ENCODE data around the gene PXN. TPM values are rescaled to one million over a fixed set of nuclear protein-coding genes. Genes with fewer than 3 reads are reported as not detected.

The PXN gene
- total RNA-seq, 4 donors from 2014 or later = 36.3 to 54.0 (median 49.8) TPM

- H3K4me3 ChIP-seq (ENCODE audit: low read depth, poor library complexity, severe bottlenecking) = no peak overlapping the region
- intact Hi-C loops (cut with DNase I; ENCODE audit: low total_unique reads) = no loop called here
- WGBS, 2 donors = 92 to 93% methylated on average over 41 to 55 of the region's 57 CpGs
- no peak for DNase-seq (ENCODE audit: low spot score in 2 of 2)
- TF ChIP-seq POLR2A (IDR thresholded peaks at IDR 0.05) = no peak
- no peak for TF ChIP-seq CTCF (IDR thresholded peaks at IDR 0.05)
Measured at GRCh38 chr12:120278137-120279069, 12.9 kb upstream of the PXN start.

- no peak for DNase-seq (ENCODE audit: low spot score in 2 of 2)
- 97% methylated on average over 6 of the region's 6 CpGs for WGBS, 2 donors
Measured at GRCh38 chr12:120276734-120277133, 11.2 kb upstream of the PXN start.

GRCh38 chr12:120267736-120268135, 2.2 kb upstream of the PXN start:
- no peak for TF ChIP-seq POLR2A (IDR thresholded peaks at IDR 0.05)
- TF ChIP-seq CTCF (IDR thresholded peaks at IDR 0.05) = no peak
- intact Hi-C loops (cut with DNase I; ENCODE audit: low total_unique reads) = no loop called here
- no peak overlapping the region for H3K4me3 ChIP-seq (ENCODE audit: low read depth, poor library complexity, severe bottlenecking)
- 48 to 65% methylated on average over 4 of the region's 4 CpGs for WGBS, 2 donors
- DNase-seq (ENCODE audit: low spot score in 2 of 2) = no peak

More at GRCh38 chr12:120276734-120277133, 11.2 kb upstream of the PXN start:
- TF ChIP-seq CTCF (IDR thresholded peaks at IDR 0.05) (no peak), POLR2A (IDR thresholded peaks at IDR 0.05) (no peak)
- intact Hi-C loops (cut with DNase I; ENCODE audit: low total_unique reads) = no loop called here
- H3K4me3 ChIP-seq (ENCODE audit: low read depth, poor library complexity, severe bottlenecking) = no peak overlapping the region

- WGBS, 2 donors = 28 to 34% methylated on average over 8 of the region's 8 CpGs
- H3K4me3 ChIP-seq (ENCODE audit: low read depth, poor library complexity, severe bottlenecking) = no peak overlapping the region
- DNase-seq (ENCODE audit: low spot score in 2 of 2) = no peak
- intact Hi-C loops (cut with DNase I; ENCODE audit: low total_unique reads) = no loop called here
- TF ChIP-seq POLR2A (IDR thresholded peaks at IDR 0.05) = no peak
- TF ChIP-seq CTCF (IDR thresholded peaks at IDR 0.05) = no peak
Measured at GRCh38 chr12:120266180-120266870, 795 bp upstream of the PXN start.

- intact Hi-C loops (cut with DNase I; ENCODE audit: low total_unique reads) = loop anchor here (2.0 kb wide), 1 partner anchor 36 kb away; no protein-coding TSS in a partner anchor
- no peak for DNase-seq (ENCODE audit: low spot score in 2 of 2)
- peak overlapping the region; percentile 73 for H3K4me3 ChIP-seq (ENCODE audit: low read depth, poor library complexity, severe bottlenecking)
- WGBS, 2 donors = 1% methylated on average over 24 of the region's 29 CpGs
- TF ChIP-seq CTCF (IDR thresholded peaks at IDR 0.05) (no peak), POLR2A (IDR thresholded peaks at IDR 0.05) (no peak)
Measured at GRCh38 chr12:120264904-120265472, 542 bp downstream of the PXN start.
